Measurements from ENCODE around the gene DEPDC5.
A peak's percentile ranks its signal among the peaks of the same experiment; 100 is the strongest.

DEPDC5 gene

DNA sequence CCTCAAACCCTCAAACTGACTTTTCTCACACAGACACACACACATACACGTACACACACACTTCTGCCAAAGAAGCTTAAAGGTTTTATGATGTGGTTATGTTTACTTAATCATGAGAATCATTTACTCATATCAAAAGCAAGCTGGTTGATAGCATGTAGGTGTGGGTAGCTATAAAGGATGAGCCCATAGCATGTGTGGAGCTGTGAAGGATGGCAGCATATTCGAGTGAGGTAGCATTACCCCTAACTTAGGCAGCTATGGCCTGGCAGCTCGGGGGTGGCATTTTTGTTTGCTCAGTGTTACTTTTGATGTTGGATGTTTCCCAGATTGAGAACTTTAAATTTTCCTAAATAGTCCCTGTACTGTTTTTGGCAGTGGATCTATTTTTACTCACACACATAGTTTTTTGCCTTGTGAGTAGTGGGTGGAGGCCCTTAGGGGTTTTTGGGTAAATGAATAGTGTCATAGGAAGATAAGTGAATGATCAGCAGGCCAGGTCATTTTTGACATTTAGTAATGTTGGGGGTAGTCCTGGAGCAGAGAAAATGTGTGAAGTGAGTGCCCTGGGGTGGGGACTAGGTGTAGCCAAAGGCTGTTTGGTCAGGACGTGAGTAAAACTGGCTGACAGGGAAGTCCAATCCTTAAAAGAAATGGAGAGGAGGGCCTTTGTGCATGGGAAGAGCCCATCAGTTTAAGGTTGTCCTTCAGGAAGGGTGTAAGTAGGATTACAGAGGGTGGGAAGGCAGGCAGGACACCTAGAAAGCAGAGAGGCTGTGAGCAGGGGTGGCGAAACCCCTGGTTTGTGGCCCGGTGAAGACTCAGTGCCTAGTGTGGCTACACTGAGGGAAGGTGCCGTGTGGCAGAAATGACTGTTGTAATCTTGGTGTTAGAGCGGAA lies 197.6 kb downstream of the DEPDC5 start:
- H3K27me3 ChIP-seq (ENCODE audit: insufficient read depth, low read length, poor library complexity): no peaks in the 10 kb centered on the region
- no peak overlapping the region for H2BK15ac ChIP-seq (replicated peaks; ENCODE audit: low read depth)
- H3K23ac ChIP-seq (ENCODE audit: low read length): no peak overlapping the region
- H2BK120ac ChIP-seq (ENCODE audit: low read depth, low read length): no peak overlapping the region
- H4K5ac ChIP-seq (ENCODE audit: low read length): no peak overlapping the region
- H3K18ac ChIP-seq (ENCODE audit: low read length): no peak overlapping the region
- peak overlapping the region; percentile 39 for H3K56ac ChIP-seq (ENCODE audit: low read length)
- peaks cover 12% of the 10 kb centered on the region for H3K36me3 ChIP-seq (ENCODE audit: control insufficient read depth, insufficient read depth, low read length)
- H3K9ac ChIP-seq (ENCODE audit: low read length): peak overlapping the region; percentile 20
- no peak overlapping the region for H4K8ac ChIP-seq (ENCODE audit: low read depth, low read length)
- peaks cover 27% of the 10 kb centered on the region for H3K79me1 ChIP-seq (ENCODE audit: low read length)
- peaks cover 86% of the 10 kb centered on the region for H3K79me2 ChIP-seq (ENCODE audit: control insufficient read depth, insufficient read depth, low read length)
- H2BK5ac ChIP-seq (ENCODE audit: low read length): no peak overlapping the region
- no peak overlapping the region for H2AK5ac ChIP-seq (ENCODE audit: low read length)
- no peak overlapping the region for H3K4ac ChIP-seq (ENCODE audit: low read depth, low read length)
- DNase-seq: no peak
- no peak overlapping the region for H3K4me2 ChIP-seq (ENCODE audit: low read length)
- no peak overlapping the region for H3K4me3 ChIP-seq (ENCODE audit: low read length)
- H3K4me1 ChIP-seq (ENCODE audit: control insufficient read depth, low read depth, low read length): peaks cover 7% of the 10 kb centered on the region
- WGBS (ENCODE audit: extremely low coverage, insufficient coverage, low lambda C conversion rate): no CpG with 5 or more reads among the region's 8 CpGs
- no peak overlapping the region for H3K27ac ChIP-seq (ENCODE audit: low read depth, low read length)

DNA sequence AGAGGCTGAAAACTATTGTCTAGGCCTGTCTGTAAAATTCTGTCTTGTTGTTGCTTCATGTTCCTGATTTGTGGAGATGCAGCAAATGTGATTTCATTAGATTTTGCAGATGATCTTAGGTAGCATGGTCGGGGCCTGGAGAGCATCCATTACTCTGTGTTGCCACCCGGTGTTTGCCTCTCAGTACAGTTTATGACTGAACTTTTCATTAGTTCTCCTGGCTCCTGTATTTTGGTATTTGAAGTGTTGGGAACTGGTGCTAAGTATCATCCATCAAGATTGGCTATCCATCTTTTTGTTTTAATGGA lies 198.2 kb downstream of the DEPDC5 start:
- Histone ChIP-seq H3K4me1 (ENCODE audit: control insufficient read depth, low read depth, low read length) (peaks cover 7% of the 10 kb centered on the region), H3K27me3 (ENCODE audit: insufficient read depth, low read length, poor library complexity) (no peaks in the 10 kb centered on the region), H3K36me3 (ENCODE audit: control insufficient read depth, insufficient read depth, low read length) (peaks cover 17% of the 10 kb centered on the region)

GRCh38 chr22:31952472-31952871 lies 198.7 kb downstream of the DEPDC5 start:
- no peak overlapping the region for H2BK120ac ChIP-seq (ENCODE audit: low read depth, low read length)
- no peak overlapping the region for H2BK5ac ChIP-seq (ENCODE audit: low read length)
- H3K18ac ChIP-seq (ENCODE audit: low read length): no peak overlapping the region
- H3K27ac ChIP-seq (ENCODE audit: low read depth, low read length): no peak overlapping the region
- no peak overlapping the region for H2AK5ac ChIP-seq (ENCODE audit: low read length)
- no peak overlapping the region for H3K4me3 ChIP-seq (ENCODE audit: low read length)
- H4K8ac ChIP-seq (ENCODE audit: low read depth, low read length): no peak overlapping the region
- H4K5ac ChIP-seq (ENCODE audit: low read length): no peak overlapping the region
- DNase-seq: no peak
- peaks cover 28% of the 10 kb centered on the region for H3K79me1 ChIP-seq (ENCODE audit: low read length)
- peaks cover 78% of the 10 kb centered on the region for H3K79me2 ChIP-seq (ENCODE audit: control insufficient read depth, insufficient read depth, low read length)
- no peak overlapping the region for H3K4me2 ChIP-seq (ENCODE audit: low read length)
- no peak overlapping the region for H3K4ac ChIP-seq (ENCODE audit: low read depth, low read length)
- no peak overlapping the region for H2BK15ac ChIP-seq (replicated peaks; ENCODE audit: low read depth)
- WGBS (ENCODE audit: extremely low coverage, insufficient coverage, low lambda C conversion rate): no CpG with 5 or more reads among the region's 2 CpGs
- peaks cover 7% of the 10 kb centered on the region for H3K4me1 ChIP-seq (ENCODE audit: control insufficient read depth, low read depth, low read length)
- H3K23ac ChIP-seq (ENCODE audit: low read length): no peak overlapping the region
- no peak overlapping the region for H3K56ac ChIP-seq (ENCODE audit: low read length)
- H3K36me3 ChIP-seq (ENCODE audit: control insufficient read depth, insufficient read depth, low read length): peaks cover 17% of the 10 kb centered on the region
- H3K9ac ChIP-seq (ENCODE audit: low read length): no peak overlapping the region
- no peaks in the 10 kb centered on the region for H3K27me3 ChIP-seq (ENCODE audit: insufficient read depth, low read length, poor library complexity)

More for the DNA sequence above, 198.2 kb downstream of the DEPDC5 start:
- no peak overlapping the region for H3K27ac ChIP-seq (ENCODE audit: low read depth, low read length)
- no peak overlapping the region for H3K18ac ChIP-seq (ENCODE audit: low read length)
- no peak overlapping the region for H4K5ac ChIP-seq (ENCODE audit: low read length)
- no peak overlapping the region for H3K56ac ChIP-seq (ENCODE audit: low read length)
- H3K23ac ChIP-seq (ENCODE audit: low read length): no peak overlapping the region
- H2BK15ac ChIP-seq (replicated peaks; ENCODE audit: low read depth): no peak overlapping the region
- no peak overlapping the region for H2BK120ac ChIP-seq (ENCODE audit: low read depth, low read length)
- H3K79me1 ChIP-seq (ENCODE audit: low read length): peaks cover 29% of the 10 kb centered on the region
- no peak overlapping the region for H3K4me2 ChIP-seq (ENCODE audit: low read length)
- H3K4me3 ChIP-seq (ENCODE audit: low read length): no peak overlapping the region
- H2AK5ac ChIP-seq (ENCODE audit: low read length): no peak overlapping the region
- no peak overlapping the region for H2BK5ac ChIP-seq (ENCODE audit: low read length)
- H4K8ac ChIP-seq (ENCODE audit: low read depth, low read length): no peak overlapping the region
- peaks cover 82% of the 10 kb centered on the region for H3K79me2 ChIP-seq (ENCODE audit: control insufficient read depth, insufficient read depth, low read length)
- H3K4ac ChIP-seq (ENCODE audit: low read depth, low read length): no peak overlapping the region
- WGBS (ENCODE audit: extremely low coverage, insufficient coverage, low lambda C conversion rate): no CpG with 5 or more reads among the region's 2 CpGs
- no peak for DNase-seq
- no peak overlapping the region for H3K9ac ChIP-seq (ENCODE audit: low read length)

GRCh38 chr22:31953261-31953660 lies 199.4 kb downstream of the DEPDC5 start:
- Histone ChIP-seq H4K5ac (ENCODE audit: low read length) (no peak overlapping the region), H3K9ac (ENCODE audit: low read length) (no peak overlapping the region), H3K4ac (ENCODE audit: low read depth, low read length) (no peak overlapping the region), H2AK5ac (ENCODE audit: low read length) (no peak overlapping the region), H3K36me3 (ENCODE audit: control insufficient read depth, insufficient read depth, low read length) (peaks cover 15% of the 10 kb centered on the region), H3K27ac (ENCODE audit: low read depth, low read length) (no peak overlapping the region), H3K4me3 (ENCODE audit: low read length) (no peak overlapping the region), H3K18ac (ENCODE audit: low read length) (no peak overlapping the region), H3K56ac (ENCODE audit: low read length) (no peak overlapping the region), H4K8ac (ENCODE audit: low read depth, low read length) (no peak overlapping the region), H3K23ac (ENCODE audit: low read length) (no peak overlapping the region), H3K27me3 (ENCODE audit: insufficient read depth, low read length, poor library complexity) (no peaks in the 10 kb centered on the region), H3K4me1 (ENCODE audit: control insufficient read depth, low read depth, low read length) (peaks cover 7% of the 10 kb centered on the region), H2BK120ac (ENCODE audit: low read depth, low read length) (no peak overlapping the region), H3K79me1 (ENCODE audit: low read length) (peaks cover 26% of the 10 kb centered on the region), H2BK5ac (ENCODE audit: low read length) (no peak overlapping the region), H3K79me2 (ENCODE audit: control insufficient read depth, insufficient read depth, low read length) (peaks cover 72% of the 10 kb centered on the region), H2BK15ac (replicated peaks; ENCODE audit: low read depth) (no peak overlapping the region), H3K4me2 (ENCODE audit: low read length) (no peak overlapping the region)
- DNase-seq: no peak
- no CpG with 5 or more reads among the region's 3 CpGs for WGBS (ENCODE audit: extremely low coverage, insufficient coverage, low lambda C conversion rate)

GRCh38 chr22:31954535-31955523 lies 201.0 kb downstream of the DEPDC5 start:
- H3K27me3 ChIP-seq (ENCODE audit: insufficient read depth, low read length, poor library complexity): no peaks in the 10 kb centered on the region
- H3K18ac ChIP-seq (ENCODE audit: low read length): no peak overlapping the region
- H2AK5ac ChIP-seq (ENCODE audit: low read length): no peak overlapping the region
- H3K79me1 ChIP-seq (ENCODE audit: low read length): peaks cover 26% of the 10 kb centered on the region
- no peak overlapping the region for H4K5ac ChIP-seq (ENCODE audit: low read length)
- no peak overlapping the region for H3K27ac ChIP-seq (ENCODE audit: low read depth, low read length)
- no peak overlapping the region for H3K9ac ChIP-seq (ENCODE audit: low read length)
- H3K79me2 ChIP-seq (ENCODE audit: control insufficient read depth, insufficient read depth, low read length): peaks cover 59% of the 10 kb centered on the region
- no peak overlapping the region for H3K4me3 ChIP-seq (ENCODE audit: low read length)
- no peak overlapping the region for H3K4me2 ChIP-seq (ENCODE audit: low read length)
- no peak overlapping the region for H3K4ac ChIP-seq (ENCODE audit: low read depth, low read length)
- H2BK5ac ChIP-seq (ENCODE audit: low read length): no peak overlapping the region
- peaks cover 15% of the 10 kb centered on the region for H3K36me3 ChIP-seq (ENCODE audit: control insufficient read depth, insufficient read depth, low read length)
- no peak overlapping the region for H4K8ac ChIP-seq (ENCODE audit: low read depth, low read length)
- no peak overlapping the region for H3K56ac ChIP-seq (ENCODE audit: low read length)
- H3K23ac ChIP-seq (ENCODE audit: low read length): no peak overlapping the region
- no CpG with 5 or more reads among the region's 11 CpGs for WGBS (ENCODE audit: extremely low coverage, insufficient coverage, low lambda C conversion rate)
- no peak overlapping the region for H2BK120ac ChIP-seq (ENCODE audit: low read depth, low read length)
- H2BK15ac ChIP-seq (replicated peaks; ENCODE audit: low read depth): no peak overlapping the region
- DNase-seq: no peak
- peaks cover 7% of the 10 kb centered on the region for H3K4me1 ChIP-seq (ENCODE audit: control insufficient read depth, low read depth, low read length)
